ENCODE measurements around the gene SLC35B1. TPM values are rescaled to one million over a fixed set of nuclear protein-coding genes. Genes with fewer than 3 reads are reported as not detected.

The SLC35B1 gene
- total and polyA plus RNA-seq, 8 donors: 48.8 to 74.9 (median 62.0) TPM

DNA sequence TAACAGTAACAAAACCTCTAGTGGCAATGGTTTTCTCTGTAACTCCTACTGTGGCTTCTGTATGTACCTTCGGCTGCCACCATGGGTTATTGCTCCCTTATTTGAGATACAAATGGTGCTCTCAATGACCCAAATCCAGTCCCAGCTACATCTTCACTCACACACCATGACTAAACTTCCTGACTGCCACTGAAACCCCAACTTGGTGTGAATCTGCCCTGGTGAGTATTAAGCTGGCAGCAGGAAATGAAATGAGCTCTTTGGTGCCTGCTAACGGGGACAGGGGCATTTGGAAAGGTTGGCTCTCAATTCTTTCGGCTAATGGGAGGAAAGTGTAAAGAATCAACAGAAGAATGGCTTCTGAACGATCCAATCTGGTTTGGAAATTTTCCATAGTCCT lies 7.5 kb upstream of the SLC35B1 start:
- intact Hi-C loops (cut with DNase I): no loop called here
- Histone ChIP-seq H3K4me1 (peaks cover 0 to 7% of the 10 kb centered on the region in 2 donors), H3K4me3 (no peak overlapping the region), H3K27ac (peak overlapping the region in 1 of 2 donors; percentile 60), H3K27me3 (no peaks in the 10 kb centered on the region), H3K36me3 (peaks cover 0 to 83% of the 10 kb centered on the region in 2 donors), H3K9me3 (no peaks in the 10 kb centered on the region)
- TF ChIP-seq, protein P1, sequence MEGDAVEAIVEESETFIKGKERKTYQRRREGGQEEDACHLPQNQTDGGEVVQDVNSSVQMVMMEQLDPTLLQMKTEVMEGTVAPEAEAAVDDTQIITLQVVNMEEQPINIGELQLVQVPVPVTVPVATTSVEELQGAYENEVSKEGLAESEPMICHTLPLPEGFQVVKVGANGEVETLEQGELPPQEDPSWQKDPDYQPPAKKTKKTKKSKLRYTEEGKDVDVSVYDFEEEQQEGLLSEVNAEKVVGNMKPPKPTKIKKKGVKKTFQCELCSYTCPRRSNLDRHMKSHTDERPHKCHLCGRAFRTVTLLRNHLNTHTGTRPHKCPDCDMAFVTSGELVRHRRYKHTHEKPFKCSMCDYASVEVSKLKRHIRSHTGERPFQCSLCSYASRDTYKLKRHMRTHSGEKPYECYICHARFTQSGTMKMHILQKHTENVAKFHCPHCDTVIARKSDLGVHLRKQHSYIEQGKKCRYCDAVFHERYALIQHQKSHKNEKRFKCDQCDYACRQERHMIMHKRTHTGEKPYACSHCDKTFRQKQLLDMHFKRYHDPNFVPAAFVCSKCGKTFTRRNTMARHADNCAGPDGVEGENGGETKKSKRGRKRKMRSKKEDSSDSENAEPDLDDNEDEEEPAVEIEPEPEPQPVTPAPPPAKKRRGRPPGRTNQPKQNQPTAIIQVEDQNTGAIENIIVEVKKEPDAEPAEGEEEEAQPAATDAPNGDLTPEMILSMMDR (IDR thresholded peaks at IDR 0.05): no peak
- DNase-seq (no peak), ATAC-seq (no peak)

- peaks cover 0 to 47% of the 10 kb centered on the region in 2 donors for H3K36me3 ChIP-seq
- DNase-seq: no peak
- H3K27me3 ChIP-seq: no peaks in the 10 kb centered on the region
These were observed 885 bp upstream of the SLC35B1 start for GRCh38 chr17:49708515-49709183.

GRCh38 chr17:49707246-49707607 lies 537 bp downstream of the SLC35B1 start:
- no peak for ATAC-seq
- intact Hi-C loops (cut with DNase I): loop anchor here (5.0 to 10.0 kb wide), 2 partner anchors 70 to 138 kb away; partner anchors contain the start of gene TAC4 (in 2 of the 2)
- Histone ChIP-seq H3K36me3 (peaks cover 0 to 53% of the 10 kb centered on the region in 2 donors), H3K27me3 (no peaks in the 10 kb centered on the region), H3K4me3 (peak overlapping the region; percentile 58 to 98), H3K9me3 (no peaks in the 10 kb centered on the region), H3K27ac (peak overlapping the region; percentile 90), H3K4me1 (peaks cover 9 to 34% of the 10 kb centered on the region in 2 donors)
- TF ChIP-seq, protein P1 (IDR thresholded peaks at IDR 0.05): no peak
- no peak for DNase-seq

More at GRCh38 chr17:49708515-49709183, 885 bp upstream of the SLC35B1 start:
- intact Hi-C loops (cut with DNase I): loop anchor here (5.0 to 10.0 kb wide), 2 partner anchors 69 to 136 kb away; partner anchors contain the start of gene TAC4 (in 2 of the 2)
- Histone ChIP-seq H3K4me1 (peaks cover 9 to 34% of the 10 kb centered on the region in 2 donors), H3K9me3 (no peaks in the 10 kb centered on the region), H3K4me3 (peak overlapping the region; percentile 17 to 58), H3K27ac (peak overlapping the region; percentile 58 to 90)
- peak; percentile 1 for ATAC-seq
- TF ChIP-seq, protein P1 (IDR thresholded peaks at IDR 0.05): no peak

DNA sequence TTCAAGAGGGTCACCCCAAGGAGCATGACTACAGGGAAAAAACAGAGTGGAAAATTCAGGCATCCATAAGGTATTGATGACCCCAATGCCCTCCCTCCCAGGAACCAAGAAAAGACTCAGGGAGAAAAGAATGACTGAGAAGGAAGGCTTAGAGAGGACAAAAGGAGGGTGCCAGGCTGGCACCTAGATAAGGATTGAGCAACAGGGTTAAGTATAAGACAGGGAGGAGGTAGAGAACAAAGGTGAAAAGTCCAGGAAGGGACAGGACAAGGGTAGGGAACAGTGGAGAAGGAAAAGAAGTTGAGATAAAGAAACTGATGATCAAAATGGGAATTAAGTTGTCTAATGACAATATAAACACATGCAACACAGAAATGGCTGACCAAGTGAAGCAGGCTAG lies 2.5 kb downstream of the SLC35B1 start:
- no peaks in the 10 kb centered on the region for H3K27me3 ChIP-seq
- H3K27ac ChIP-seq: no peak overlapping the region
- ATAC-seq: no peak
- no peak overlapping the region for H3K4me3 ChIP-seq
- TF ChIP-seq, protein P1 (IDR thresholded peaks at IDR 0.05): no peak
- no peak for DNase-seq
- H3K4me1 ChIP-seq: peaks cover 9 to 34% of the 10 kb centered on the region in 2 donors
- peaks cover 0 to 57% of the 10 kb centered on the region in 2 donors for H3K36me3 ChIP-seq
- intact Hi-C loops (cut with DNase I): loop anchor here (5.0 to 10.0 kb wide), 2 partner anchors 72 to 140 kb away; partner anchors contain the start of gene TAC4 (in 2 of the 2)
- H3K9me3 ChIP-seq: no peaks in the 10 kb centered on the region

DNA sequence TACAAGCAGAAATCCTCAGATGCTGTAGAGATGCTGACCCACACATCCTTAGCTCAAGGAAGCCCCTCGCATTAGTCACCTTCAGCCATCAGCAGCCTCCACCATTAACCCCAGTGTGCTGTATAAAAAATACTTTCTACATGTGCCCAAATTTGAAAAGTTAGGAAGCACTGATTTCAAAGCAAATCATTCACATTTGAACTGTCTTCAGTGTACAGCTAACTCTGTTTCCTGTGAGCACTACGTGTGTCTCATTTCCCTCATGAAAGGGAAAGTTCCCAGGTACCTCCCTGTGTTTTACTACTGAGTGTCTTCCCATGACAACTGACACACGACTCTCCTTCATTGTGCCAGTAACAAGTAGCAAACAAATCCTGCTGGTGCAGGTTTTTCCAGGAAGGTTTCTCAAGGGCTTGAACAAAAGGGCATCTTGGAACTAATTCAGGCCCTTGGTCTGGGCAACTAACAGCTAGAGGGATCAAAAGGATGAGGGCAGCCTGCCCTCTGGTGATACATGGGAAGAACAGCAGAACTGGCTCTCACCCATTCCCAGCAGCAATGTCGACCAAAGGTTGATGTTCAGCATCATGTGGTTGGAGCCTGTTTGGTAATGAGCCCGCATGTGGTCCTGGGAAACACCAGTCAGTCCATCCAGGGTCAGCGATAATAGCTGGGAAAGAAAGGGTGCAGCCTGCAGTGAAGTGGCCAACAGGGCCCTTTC lies 4.0 kb downstream of the SLC35B1 start:
- peak; percentile 31 for ATAC-seq
- DNase-seq: peak in 1 of 4 donors; percentile 35
- Histone ChIP-seq H3K9me3 (no peaks in the 10 kb centered on the region), H3K36me3 (peaks cover 0 to 65% of the 10 kb centered on the region in 2 donors), H3K4me3 (no peak overlapping the region), H3K4me1 (peaks cover 9 to 28% of the 10 kb centered on the region in 2 donors), H3K27me3 (no peaks in the 10 kb centered on the region), H3K27ac (no peak overlapping the region)
- TF ChIP-seq, protein P1 (IDR thresholded peaks at IDR 0.05): no peak
- intact Hi-C loops (cut with DNase I): loop anchor here (10.0 kb wide), 1 partner anchor 141 kb away; the partner anchor contains the start of gene TAC4 (in 2 of the 2)

Data from left lung (tissue), 10 donors.